Mesothelial cell of epicardium (in vitro differentiated cells): ENCODE results near the gene NSG2. TPM values are rescaled to one million over a fixed set of nuclear protein-coding genes. Genes with fewer than 3 reads are reported as not detected.

Experiments
- DNase-seq, 2 experiments: peaks; one replicate each; pipeline ENCODE4 v3.0.0; 2021; ENCODE audit warnings: low spot score in 2 of 2; ENCODE audit not compliant: unreplicated experiment in 2 of 2
- H3K27ac Mint-ChIP-seq: 2 replicates; pipeline ENCODE4 v1.8.0; 2021; ENCODE audit warnings: mixed read lengths
- H3K27me3 Mint-ChIP-seq: 2 replicates; pipeline ENCODE4 v1.8.0; 2021; ENCODE audit warnings: low read depth, mixed read lengths
- H3K36me3 Mint-ChIP-seq: 2 replicates; pipeline ENCODE4 v1.8.0; 2021; ENCODE audit warnings: mixed read lengths
- H3K4me1 Mint-ChIP-seq: 2 replicates; pipeline ENCODE4 v1.8.0; 2021; ENCODE audit warnings: mixed read lengths
- H3K4me3 Mint-ChIP-seq: 2 replicates; pipeline ENCODE4 v1.8.0; 2021; ENCODE audit warnings: mild to moderate bottlenecking, moderate library complexity, mixed read lengths
- H3K9me3 Mint-ChIP-seq: 2 replicates; pipeline ENCODE4 v1.8.0; 2021; ENCODE audit warnings: mixed read lengths
- total RNA-seq: library from RNA; stranded (reverse); gene quantifications from 3 replicates; pipeline ENCODE4 v1.2.1, GENCODE V29; 2021
- TF ChIP-seq, protein P1 (sequence below): fragments of 200-600 bp; sonication (generic); IDR thresholded peaks from one replicate; pipeline ENCODE4 v1.5.0; 2021; ENCODE audit warnings: antibody characterized with exemption; ENCODE audit not compliant: unreplicated experiment

Gene NSG2
- total RNA-seq, 1 donor from 2014 or later, result not detected

DNA sequence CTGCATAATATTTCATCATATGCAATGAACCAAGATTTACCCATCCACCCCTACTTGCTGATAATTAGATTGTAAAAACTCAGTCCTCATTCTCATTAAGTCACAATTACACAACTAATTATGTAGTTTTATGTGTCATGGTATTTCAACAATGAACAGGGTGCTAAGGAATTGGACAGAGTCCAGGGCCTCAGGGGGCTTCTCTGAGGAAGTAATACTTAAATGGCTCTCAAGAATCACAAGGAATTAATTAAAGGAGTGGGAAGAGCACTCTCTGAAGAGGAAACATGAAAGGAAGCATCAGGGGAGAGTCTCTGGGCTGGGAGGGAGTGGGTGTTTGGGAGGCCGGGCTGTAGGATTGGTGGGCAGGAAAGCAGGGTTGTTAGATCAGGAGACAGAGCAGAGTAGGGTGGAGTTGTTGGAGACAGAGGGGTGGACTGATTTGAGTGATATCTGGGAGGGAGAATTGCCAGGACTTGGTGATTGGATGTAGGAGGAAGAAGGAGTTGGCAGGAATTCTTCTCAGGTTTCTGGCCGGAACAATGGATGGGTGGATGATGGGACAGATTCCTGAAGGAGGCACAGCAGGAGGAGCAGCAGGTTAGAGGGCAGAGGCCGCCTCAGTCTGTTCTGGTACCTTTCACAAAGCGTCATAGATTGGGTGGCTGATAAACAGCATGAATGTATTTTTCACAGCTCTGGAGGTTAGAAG, 23.0 kb upstream of the NSG2 start:
- peaks cover 2% of the 10 kb centered on the region for H3K4me1 Mint-ChIP-seq
- TF ChIP-seq, protein P1, sequence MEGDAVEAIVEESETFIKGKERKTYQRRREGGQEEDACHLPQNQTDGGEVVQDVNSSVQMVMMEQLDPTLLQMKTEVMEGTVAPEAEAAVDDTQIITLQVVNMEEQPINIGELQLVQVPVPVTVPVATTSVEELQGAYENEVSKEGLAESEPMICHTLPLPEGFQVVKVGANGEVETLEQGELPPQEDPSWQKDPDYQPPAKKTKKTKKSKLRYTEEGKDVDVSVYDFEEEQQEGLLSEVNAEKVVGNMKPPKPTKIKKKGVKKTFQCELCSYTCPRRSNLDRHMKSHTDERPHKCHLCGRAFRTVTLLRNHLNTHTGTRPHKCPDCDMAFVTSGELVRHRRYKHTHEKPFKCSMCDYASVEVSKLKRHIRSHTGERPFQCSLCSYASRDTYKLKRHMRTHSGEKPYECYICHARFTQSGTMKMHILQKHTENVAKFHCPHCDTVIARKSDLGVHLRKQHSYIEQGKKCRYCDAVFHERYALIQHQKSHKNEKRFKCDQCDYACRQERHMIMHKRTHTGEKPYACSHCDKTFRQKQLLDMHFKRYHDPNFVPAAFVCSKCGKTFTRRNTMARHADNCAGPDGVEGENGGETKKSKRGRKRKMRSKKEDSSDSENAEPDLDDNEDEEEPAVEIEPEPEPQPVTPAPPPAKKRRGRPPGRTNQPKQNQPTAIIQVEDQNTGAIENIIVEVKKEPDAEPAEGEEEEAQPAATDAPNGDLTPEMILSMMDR, result no peak
- H3K36me3 Mint-ChIP-seq, result no peaks in the 10 kb centered on the region
- peaks cover 31% of the 10 kb centered on the region for H3K27me3 Mint-ChIP-seq
- no peak for DNase-seq
- peaks cover 8% of the 10 kb centered on the region for H3K9me3 Mint-ChIP-seq
- no peak overlapping the region for H3K4me3 Mint-ChIP-seq
- no peak overlapping the region for H3K27ac Mint-ChIP-seq

- H3K27ac Mint-ChIP-seq, result no peak overlapping the region
- peaks cover 27% of the 10 kb centered on the region for H3K9me3 Mint-ChIP-seq
- no peaks in the 10 kb centered on the region for H3K4me1 Mint-ChIP-seq
- no peaks in the 10 kb centered on the region for H3K36me3 Mint-ChIP-seq
- no peak overlapping the region for H3K4me3 Mint-ChIP-seq
- TF ChIP-seq, protein P1, result no peak
- no peak for DNase-seq
- H3K27me3 Mint-ChIP-seq, result peaks cover 56% of the 10 kb centered on the region
These were observed 15.2 kb upstream of the NSG2 start for GRCh38 chr5:174030286-174030685.

DNA sequence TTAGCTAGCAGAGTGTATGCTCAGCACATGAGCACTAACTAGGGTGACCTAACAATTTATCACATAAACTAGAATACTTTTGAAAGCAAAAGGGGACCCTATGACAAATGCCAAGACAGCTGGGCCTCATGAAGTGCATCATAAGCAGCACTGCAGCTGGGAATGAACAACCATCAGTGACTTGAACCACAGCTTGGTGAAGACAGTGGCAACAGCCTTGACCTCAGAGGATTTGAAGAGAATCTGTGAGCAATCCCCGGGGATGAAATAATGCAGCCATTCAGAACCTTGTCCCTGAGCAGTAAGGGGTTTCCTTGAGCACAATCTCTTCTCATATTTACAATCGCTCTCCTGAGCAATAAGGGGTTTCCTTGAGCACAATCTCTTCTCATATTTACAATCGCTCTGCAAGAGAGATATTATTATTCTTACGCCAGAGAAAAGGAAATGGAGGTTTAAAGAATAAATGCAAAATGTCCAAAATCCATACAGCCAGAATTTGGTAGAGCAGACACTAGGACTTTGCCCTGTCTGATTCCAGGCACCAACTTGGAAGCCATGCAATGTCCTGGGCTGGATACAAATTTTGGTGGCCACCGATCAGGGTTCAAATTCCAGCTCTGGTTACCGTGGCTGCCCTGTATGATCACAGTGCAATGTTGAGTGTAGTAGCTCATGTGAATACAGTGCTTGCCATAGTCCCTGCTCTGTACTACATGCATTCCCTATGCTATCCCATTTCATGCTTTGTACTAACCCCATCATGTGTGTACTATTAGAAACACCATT, 846 bp upstream of the NSG2 start:
- TF ChIP-seq, protein P1, result no peak
- Mint-ChIP-seq H3K4me3 (no peak overlapping the region), H3K27ac (no peak overlapping the region), H3K4me1 (no peaks in the 10 kb centered on the region), H3K36me3 (no peaks in the 10 kb centered on the region), H3K9me3 (no peaks in the 10 kb centered on the region), H3K27me3 (peaks cover 61% of the 10 kb centered on the region)
- DNase-seq, result no peak

DNA sequence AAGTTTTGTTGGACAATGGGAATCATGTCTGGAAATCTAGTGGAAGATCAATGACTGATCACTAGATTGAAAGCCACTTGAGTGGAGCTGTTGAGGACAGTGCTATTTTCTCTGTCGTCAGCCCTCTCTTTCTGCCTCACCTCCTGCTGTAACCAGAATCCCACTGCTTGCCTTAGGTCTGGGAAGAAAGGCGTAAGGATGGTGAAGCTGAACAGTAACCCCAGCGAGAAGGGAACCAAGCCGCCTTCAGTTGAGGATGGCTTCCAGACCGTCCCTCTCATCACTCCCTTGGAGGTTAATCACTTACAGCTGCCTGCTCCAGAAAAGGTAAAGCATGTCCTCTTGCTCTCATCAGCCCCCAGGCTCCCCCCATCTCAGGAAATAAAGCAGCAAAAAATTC, 1.1 kb downstream of the NSG2 start:
- Mint-ChIP-seq H3K36me3 (no peaks in the 10 kb centered on the region), H3K9me3 (no peaks in the 10 kb centered on the region), H3K4me3 (no peak overlapping the region), H3K4me1 (no peaks in the 10 kb centered on the region), H3K27me3 (peaks cover 62% of the 10 kb centered on the region), H3K27ac (no peak overlapping the region)
- TF ChIP-seq, protein P1, result no peak
- no peak for DNase-seq

- no peaks in the 10 kb centered on the region for H3K36me3 Mint-ChIP-seq
- peaks cover 64% of the 10 kb centered on the region for H3K27me3 Mint-ChIP-seq
- no peak overlapping the region for H3K27ac Mint-ChIP-seq
These were observed 2.1 kb downstream of the NSG2 start for GRCh38 chr5:174047472-174048099.

More at GRCh38 chr5:174047472-174048099, 2.1 kb downstream of the NSG2 start:
- TF ChIP-seq, protein P1, result no peak
- no peak for DNase-seq
- Mint-ChIP-seq H3K9me3 (no peaks in the 10 kb centered on the region), H3K4me3 (no peak overlapping the region), H3K4me1 (no peaks in the 10 kb centered on the region)
